HepG2 (cell line): ENCODE data around the gene INTS3. TPM values are rescaled to one million over a fixed set of nuclear protein-coding genes. Genes with fewer than 3 reads are reported as not detected.

Experiments
- CCDC6 ChIP-seq: sonication (generic); formaldehyde crosslinking; IDR thresholded peaks from 2 replicates; pipeline ENCODE4 v1.8.1; 2022; ENCODE audit warnings: mild to moderate bottlenecking, missing genetic modification reagents, moderate library complexity
- ETV6 ChIP-seq: sonication (generic); formaldehyde crosslinking; conservative IDR thresholded peaks from 2 replicates; pipeline ENCODE4 v1.4.0; 2020; ENCODE audit warnings: missing genetic modification reagents
- HMG20B ChIP-seq: conservative IDR thresholded peaks from 2 replicates; pipeline ENCODE4 v1.6.1; 2016; ENCODE audit warnings: missing genetic modification reagents, missing compliant biosample characterization
- KLF12 ChIP-seq: sonication (generic); formaldehyde crosslinking; IDR thresholded peaks from 2 replicates; pipeline ENCODE4 v1.4.0; 2020; ENCODE audit warnings: missing genetic modification reagents, borderline replicate concordance
- KLF13 ChIP-seq: sonication (generic); formaldehyde crosslinking; IDR thresholded peaks from 2 replicates; pipeline ENCODE4 v1.4.0; 2020; ENCODE audit warnings: mild to moderate bottlenecking, missing genetic modification reagents
- MYPOP ChIP-seq: sonication (generic); formaldehyde crosslinking; IDR thresholded peaks from 2 replicates; pipeline ENCODE4 v1.8.1; 2023; ENCODE audit warnings: mild to moderate bottlenecking, moderate library complexity, missing genetic modification reagents
- PAWR ChIP-seq: sonication (generic); formaldehyde crosslinking; IDR thresholded peaks from 2 replicates; pipeline ENCODE4 v1.4.0; 2020; ENCODE audit warnings: missing genetic modification reagents, mild to moderate bottlenecking, borderline replicate concordance
- PAX8 ChIP-seq: sonication (generic); formaldehyde crosslinking; IDR thresholded peaks from 2 replicates; pipeline ENCODE4 v1.8.0; 2022; ENCODE audit warnings: mild to moderate bottlenecking, missing genetic modification reagents, borderline replicate concordance
- PTBP1 ChIP-seq: fragments of 200-400 bp; formaldehyde crosslinking; IDR thresholded peaks from 2 replicates; pipeline ENCODE4 v1.6.1; 2018; ENCODE audit warnings: low read length, low read depth; ENCODE audit not compliant: poor library complexity, severe bottlenecking
- XRCC5 ChIP-seq: fragments of 200-400 bp; formaldehyde crosslinking; optimal IDR thresholded peaks from 2 replicates; pipeline ENCODE3; 2017; ENCODE audit warnings: mild to moderate bottlenecking, low read length
- ZBTB33 ChIP-seq: sonication (generic); formaldehyde crosslinking; IDR thresholded peaks from 2 replicates; pipeline ENCODE4 v1.4.0; 2020; ENCODE audit warnings: missing genetic modification reagents
- ZNF660 ChIP-seq: sonication (generic); formaldehyde crosslinking; IDR thresholded peaks from 2 replicates; pipeline ENCODE4 v1.5.1; 2020; ENCODE audit warnings: mild to moderate bottlenecking, low read depth, missing genetic modification reagents, borderline replicate concordance
- polyA plus RNA-seq, 8 experiments: library from polyadenylated mRNA; depleted of rRNA in 3 of 8; stranded (reverse) in 7 of 8; unstranded in 1 of 8; fragments of >200 nt; fragmentation: Illumina TruSeq in 4 of 8; extraction: Trizol in 4 of 8; gene quantifications; 2 replicates each; pipeline versions ENCODE4 v1.2.1 to v1.2.3, GENCODE V29; 2011 to 2016; ENCODE audit warnings: low read depth in 4 of 8, missing spikeins in 1 of 8, mixed read lengths in 1 of 8; ENCODE audit not compliant: insufficient read depth in 1 of 8
- total RNA-seq, 5 experiments: library from RNA; depleted of rRNA; stranded (reverse); fragments of >200 nt; fragmentation: Illumina TruSeq; extraction: Trizol; gene quantifications; 2 replicates each; pipeline ENCODE4 v1.2.3, GENCODE V29; 2016; ENCODE audit warnings: low read depth in 1 of 5
- TF ChIP-seq, protein P1 (sequence below): fragments of 450-650 bp; IDR thresholded peaks from 2 replicates; pipeline ENCODE4 v1.6.1; 2017; ENCODE audit warnings: mild to moderate bottlenecking
- TF ChIP-seq, protein P2 (sequence below): sonication (generic); formaldehyde crosslinking; IDR thresholded peaks from 2 replicates; pipeline ENCODE4 v1.4.0; 2020; ENCODE audit warnings: mild to moderate bottlenecking, missing genetic modification reagents

INTS3 gene
- total and polyA plus RNA-seq, 2 of the 13 experiments (the other 11 are each of a cell fraction or from before 2014, with no cell fraction given): 17.2 to 27.2 TPM

DNA sequence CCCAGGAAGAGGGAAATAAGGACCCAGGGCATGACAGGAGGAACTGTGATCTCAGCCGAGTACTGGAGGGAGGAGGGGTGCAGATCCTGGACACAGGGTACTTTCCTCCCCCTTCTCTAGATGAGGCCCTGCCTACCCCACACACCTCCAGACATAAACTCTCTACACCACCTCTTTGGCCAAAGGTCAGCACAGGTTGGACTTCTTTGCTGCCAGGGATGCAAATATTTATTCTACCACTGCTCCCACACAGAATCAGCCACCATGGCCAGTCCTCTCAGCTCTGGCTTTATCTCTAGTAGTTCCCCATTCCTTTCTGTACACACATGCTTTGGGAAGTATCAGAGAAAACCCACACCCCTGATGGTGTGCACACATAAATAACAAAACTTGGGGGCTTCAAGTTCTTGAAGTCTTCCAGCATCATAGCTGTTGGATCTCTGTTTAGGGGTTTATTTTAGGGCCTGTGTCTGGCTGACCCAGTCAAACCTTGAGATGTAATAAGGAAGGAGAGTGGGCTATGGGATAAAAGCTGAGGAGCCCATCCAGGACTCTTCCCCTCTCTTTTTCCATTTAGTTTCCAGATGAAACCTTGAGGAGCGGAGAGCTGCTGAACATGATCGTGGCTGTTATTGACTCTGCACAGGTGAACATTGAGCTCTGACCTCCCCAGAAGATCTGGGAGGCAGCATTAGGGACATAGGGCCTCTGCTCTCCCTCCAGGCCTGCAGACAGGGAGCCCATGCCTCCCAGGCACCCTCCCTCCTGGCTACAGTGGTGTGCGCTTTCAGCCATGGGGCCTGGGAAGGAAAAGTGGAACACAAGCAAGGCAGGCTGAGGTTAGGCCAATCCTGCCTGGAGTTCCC, 40.7 kb downstream of the INTS3 start (continued):
- TF ChIP-seq HMG20B (0 out of 2 replicates have a peak, but pooled peaks have one; percentile 30), PAX8 (no peak), ZBTB33 (CRISPR knock-in tag) (0 out of 2 replicates have a peak, but pooled peaks have one; percentile 9), ZNF660 (no peak), PAWR (CRISPR knock-in tag) (no peak), KLF12 (no peak), PTBP1 (no peak), XRCC5 (peak; percentile 31), KLF13 (CRISPR knock-in tag) (no peak), MYPOP (CRISPR knock-in tag) (peak; percentile 45; the same call in 1 of the 2 replicates), ETV6 (CRISPR knock-in tag) (no peak), CCDC6 (no peak)
- TF ChIP-seq, protein P1, sequence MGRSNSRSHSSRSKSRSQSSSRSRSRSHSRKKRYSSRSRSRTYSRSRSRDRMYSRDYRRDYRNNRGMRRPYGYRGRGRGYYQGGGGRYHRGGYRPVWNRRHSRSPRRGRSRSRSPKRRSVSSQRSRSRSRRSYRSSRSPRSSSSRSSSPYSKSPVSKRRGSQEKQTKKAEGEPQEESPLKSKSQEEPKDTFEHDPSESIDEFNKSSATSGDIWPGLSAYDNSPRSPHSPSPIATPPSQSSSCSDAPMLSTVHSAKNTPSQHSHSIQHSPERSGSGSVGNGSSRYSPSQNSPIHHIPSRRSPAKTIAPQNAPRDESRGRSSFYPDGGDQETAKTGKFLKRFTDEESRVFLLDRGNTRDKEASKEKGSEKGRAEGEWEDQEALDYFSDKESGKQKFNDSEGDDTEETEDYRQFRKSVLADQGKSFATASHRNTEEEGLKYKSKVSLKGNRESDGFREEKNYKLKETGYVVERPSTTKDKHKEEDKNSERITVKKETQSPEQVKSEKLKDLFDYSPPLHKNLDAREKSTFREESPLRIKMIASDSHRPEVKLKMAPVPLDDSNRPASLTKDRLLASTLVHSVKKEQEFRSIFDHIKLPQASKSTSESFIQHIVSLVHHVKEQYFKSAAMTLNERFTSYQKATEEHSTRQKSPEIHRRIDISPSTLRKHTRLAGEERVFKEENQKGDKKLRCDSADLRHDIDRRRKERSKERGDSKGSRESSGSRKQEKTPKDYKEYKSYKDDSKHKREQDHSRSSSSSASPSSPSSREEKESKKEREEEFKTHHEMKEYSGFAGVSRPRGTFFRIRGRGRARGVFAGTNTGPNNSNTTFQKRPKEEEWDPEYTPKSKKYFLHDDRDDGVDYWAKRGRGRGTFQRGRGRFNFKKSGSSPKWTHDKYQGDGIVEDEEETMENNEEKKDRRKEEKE: no peak
- TF ChIP-seq, protein P2, sequence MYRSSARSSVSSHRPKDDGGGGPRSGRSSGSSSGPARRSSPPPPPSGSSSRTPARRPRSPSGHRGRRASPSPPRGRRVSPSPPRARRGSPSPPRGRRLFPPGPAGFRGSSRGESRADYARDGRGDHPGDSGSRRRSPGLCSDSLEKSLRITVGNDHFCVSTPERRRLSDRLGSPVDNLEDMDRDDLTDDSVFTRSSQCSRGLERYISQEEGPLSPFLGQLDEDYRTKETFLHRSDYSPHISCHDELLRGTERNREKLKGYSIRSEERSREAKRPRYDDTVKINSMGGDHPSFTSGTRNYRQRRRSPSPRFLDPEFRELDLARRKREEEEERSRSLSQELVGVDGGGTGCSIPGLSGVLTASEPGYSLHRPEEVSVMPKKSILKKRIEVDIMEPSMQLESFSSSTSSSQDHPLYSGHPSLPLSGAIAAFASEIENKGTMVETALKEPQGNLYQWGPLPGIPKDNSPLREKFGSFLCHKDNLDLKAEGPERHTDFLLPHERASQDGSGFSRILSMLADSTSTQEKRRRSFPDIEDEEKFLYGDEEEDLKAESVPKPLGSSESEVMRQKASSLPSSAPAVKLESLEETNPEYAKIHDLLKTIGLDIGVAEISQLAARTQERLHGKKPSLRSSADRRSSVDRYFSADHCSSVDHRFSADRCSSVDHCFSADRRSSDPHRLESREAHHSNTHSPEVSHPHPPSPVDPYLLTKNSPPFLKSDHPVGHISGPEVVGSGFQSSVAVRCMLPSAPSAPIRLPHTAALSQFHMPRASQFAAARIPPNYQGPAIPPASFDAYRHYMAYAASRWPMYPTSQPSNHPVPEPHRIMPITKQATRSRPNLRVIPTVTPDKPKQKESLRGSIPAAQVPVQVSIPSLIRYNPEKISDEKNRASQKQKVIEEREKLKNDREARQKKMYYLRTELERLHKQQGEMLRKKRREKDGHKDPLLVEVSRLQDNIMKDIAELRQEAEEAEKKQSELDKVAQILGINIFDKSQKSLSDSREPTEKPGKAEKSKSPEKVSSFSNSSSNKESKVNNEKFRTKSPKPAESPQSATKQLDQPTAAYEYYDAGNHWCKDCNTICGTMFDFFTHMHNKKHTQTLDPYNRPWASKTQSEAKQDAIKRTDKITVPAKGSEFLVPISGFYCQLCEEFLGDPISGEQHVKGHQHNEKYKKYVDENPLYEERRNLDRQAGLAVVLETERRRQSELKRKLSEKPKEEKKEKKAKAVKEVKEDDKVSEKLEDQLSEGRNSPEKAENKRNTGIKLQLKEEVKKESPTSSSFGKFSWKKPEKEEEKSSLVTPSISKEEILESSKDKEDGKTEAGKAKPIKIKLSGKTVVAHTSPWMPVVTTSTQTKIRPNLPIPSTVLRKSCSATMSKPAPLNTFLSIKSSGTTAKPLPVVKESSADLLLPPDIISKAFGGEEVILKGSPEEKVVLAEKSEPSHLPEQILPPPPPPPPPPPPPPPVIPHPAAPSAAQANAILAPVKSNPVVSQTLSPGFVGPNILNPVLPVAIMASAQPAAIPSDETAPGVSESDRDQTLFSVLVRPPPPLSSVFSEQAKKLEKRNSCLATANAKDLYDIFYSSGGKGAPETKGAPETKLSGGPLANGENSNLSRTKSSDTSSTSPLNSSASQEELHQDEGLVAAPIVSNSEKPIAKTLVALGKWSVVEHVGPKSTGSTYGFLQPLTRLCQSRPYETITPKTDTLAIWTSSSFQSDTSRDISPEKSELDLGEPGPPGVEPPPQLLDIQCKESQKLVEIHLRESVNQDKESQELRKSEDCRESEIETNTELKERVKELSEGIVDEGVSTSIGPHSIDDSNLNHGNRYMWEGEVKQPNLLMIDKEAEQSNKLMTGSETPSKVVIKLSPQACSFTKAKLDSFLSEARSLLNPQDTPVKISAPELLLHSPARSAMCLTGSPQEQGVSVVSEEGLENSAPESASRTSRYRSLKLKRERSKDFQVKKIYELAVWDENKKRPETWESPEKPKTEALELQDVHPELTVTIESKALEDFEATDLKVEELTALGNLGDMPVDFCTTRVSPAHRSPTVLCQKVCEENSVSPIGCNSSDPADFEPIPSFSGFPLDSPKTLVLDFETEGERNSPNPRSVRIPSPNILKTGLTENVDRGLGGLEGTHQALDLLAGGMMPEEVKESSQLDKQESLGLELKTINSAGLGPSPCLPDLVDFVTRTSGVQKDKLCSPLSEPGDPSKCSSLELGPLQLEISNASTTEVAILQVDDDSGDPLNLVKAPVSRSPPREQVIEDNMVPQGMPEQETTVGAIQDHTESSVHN (CRISPR knock-in tag): no peak
